HG03442 (cell line): ENCODE measurements around the gene RHOA.
"Not testable (repeated sequence)": the region's sequence is repeated elsewhere in the genome, so short reads cannot be mapped to it uniquely, and the experiment has no call there.

Experiments used
- ATAC-seq: cut with Tn5 transposase; IDR thresholded peaks from one replicate; pipeline ENCODE4 v1.9.1; 2021; ENCODE audit warnings: mild to moderate bottlenecking, moderate library complexity; ENCODE audit not compliant: unreplicated experiment

The RHOA gene

DNA sequence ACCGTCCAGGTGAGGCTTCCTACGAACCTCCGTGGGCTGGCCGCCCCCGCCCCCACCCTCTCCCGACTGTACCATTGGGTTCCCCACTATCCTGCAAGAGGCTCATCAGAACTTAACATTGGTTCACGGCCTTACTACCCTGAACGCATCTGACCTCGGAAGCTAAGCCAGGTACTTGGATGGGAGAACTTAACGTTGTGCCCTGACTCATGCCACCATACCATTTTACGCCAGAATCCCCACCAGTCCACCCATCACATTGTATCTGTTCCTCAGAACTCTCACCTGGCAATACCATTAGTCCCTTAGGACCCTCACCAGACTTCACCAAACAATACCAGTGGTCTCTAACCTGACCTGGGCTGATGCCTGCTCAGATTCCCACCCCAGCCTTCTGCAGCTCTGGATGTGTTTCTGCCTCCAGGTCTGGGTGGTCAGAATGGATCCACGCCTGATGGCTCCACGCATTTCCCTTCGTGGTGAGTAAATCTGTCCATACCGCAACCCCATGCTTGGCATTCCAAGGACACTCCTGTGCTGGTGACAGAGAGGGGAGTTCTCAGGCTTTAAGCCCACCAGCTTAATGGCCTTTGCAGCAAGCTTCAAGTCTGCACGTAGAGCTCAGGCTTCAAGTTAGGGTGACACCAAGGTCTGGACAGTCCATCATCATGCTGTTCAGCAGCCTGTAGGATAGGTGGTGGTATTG is 1.0 kb upstream of the RHOA start:
- no peak for ATAC-seq

- peak; percentile 19 for ATAC-seq
These were observed 225 bp downstream of the RHOA start for GRCh38 chr3:49411535-49411967.

- ATAC-seq: no peak
These were observed 786 bp downstream of the RHOA start for GRCh38 chr3:49410846-49411534.

GRCh38 chr3:49410066-49410845 is 1.5 kb downstream of the RHOA start:
- no peak for ATAC-seq

DNA sequence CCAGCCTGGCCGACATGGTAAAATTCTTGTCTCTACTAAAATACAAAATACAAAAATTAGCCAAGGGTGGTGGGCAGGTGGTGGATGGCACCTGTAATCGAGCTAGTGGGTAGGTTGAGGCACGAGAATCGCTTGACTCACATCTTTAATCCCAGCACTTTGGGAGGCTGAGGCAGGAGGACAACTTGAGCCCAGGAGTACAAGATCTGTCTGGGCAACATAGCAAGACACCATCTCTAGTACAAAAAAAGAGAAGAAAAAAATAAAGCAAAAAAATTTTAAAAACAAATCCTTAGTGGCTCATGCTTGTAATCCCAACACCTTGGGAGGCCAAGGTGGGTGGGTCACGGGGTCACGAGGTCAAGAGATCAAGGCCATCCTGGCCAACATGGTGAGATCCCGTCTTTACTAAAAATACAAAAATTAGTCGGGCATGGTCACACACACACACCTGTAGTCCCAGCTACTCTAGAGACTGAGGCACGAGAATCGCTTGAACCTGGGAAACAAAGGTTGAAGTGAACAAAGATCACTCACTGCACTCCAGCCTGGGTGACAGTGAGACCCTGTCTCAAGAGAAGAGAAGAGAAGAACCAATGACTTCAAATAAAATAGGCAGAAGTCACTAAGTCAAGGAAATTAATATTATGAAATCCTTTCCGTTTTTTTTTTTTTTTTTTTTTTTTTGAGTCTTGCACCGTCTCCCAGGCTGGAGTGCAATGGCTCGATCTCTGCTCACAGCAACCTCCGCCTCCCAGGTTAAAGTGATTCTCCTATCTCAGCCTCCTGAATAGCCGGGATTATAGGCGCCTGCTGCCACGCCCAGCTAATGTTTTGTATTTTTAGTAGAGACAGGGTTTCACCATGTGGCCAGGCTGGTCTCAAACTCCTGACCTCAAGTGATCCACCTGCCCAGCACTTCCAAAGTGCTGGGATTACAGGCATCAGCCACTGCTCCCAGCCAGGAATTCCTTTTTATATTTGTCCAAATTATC is 4.9 kb downstream of the RHOA start:
- no peak for ATAC-seq

DNA sequence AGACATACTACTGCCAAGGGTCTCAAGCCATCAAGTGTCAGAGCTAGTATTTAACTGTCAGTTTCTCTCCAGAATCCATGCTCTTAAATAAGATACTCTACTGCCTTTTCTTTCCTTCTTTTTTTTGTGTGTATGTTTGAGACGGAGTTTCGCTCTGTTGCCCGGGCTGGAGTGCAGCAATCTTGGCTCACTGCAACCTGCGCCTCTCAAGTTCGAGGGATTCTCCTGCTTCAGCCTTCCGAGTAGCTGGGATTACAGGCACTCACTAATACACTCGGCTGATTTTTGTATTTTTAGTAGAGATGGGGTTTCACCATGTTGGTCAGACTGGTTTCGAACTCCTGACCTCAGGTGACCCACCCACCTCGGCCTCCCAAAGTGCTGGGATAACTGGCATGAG is 6.2 kb downstream of the RHOA start:
- not testable (repeated sequence) for ATAC-seq

DNA sequence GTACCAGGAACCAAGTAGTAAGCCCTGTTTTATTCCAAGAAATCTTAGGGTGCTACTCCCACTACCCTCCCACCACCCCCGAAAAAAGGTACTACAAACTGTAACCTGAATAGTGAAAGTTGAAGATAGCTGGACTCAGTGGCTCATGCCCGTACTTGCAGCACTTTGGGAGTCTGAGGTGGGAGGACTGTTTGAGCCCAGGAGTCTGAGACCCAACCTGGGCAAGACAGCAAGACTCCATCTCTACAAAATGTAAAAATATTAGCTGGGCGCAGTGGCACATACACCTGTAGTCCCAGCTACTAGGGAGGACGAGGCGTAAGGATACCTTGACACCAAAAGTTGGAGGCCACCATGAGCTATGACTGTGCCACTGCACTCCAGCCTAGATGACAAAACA is 7.9 kb downstream of the RHOA start:
- ATAC-seq: no peak

DNA sequence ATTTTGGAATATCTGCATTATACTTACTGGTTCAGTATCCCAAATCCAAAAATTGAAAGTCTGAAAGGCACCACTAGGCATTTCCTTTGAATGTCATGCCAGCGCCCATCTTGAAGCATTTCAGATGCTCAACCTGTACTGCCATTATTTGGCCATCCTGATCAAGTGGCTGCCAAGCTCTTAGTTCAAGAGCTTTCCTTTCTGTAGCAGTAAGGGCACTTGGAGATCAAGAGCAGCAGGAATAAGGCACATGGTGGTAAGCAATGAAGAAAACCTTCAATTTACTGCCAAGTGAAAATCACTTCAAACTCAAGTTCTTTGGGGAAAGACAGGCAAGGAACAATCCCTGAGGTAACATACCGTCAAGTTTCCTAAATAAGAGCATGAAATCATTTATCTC is 10.0 kb downstream of the RHOA start:
- ATAC-seq: no peak

DNA sequence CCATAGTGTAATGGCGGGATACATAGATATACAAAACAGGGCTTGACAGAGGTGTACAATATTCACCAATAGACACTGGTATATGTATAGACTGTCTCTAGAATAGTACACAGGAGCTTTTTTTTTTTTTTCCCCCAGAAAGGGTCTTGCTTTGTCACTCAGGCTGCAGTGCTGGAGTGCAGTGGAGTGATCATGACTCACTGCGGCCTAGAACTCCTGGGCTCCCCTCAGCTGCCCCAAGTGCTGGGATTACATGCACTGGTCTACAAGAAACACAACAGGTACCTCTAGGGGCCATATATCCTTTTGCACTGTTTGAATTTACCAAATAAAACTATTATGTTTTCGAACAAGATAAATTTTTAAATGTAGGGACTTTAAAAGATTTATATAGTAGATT is 12.3 kb downstream of the RHOA start:
- ATAC-seq: no peak

DNA sequence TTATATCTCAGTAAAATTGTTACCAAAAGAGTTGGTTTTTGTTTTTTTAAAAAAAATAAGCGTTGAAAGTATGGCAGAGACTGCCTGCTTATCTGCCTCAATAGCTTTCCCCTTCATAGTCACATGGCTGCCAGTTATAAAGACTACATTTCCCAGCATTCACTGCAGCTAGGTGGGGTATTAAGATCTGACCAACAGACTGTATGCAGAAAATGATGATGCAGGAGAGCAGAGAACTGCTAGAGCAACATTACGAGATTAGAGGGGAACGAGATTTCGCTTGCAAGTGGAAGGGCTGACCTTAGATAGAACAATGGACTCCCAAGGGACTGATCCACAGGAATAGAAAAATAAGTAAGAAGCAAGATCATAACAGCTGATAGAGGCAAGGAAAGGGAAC is 14.3 kb downstream of the RHOA start:
- ATAC-seq: no peak

DNA sequence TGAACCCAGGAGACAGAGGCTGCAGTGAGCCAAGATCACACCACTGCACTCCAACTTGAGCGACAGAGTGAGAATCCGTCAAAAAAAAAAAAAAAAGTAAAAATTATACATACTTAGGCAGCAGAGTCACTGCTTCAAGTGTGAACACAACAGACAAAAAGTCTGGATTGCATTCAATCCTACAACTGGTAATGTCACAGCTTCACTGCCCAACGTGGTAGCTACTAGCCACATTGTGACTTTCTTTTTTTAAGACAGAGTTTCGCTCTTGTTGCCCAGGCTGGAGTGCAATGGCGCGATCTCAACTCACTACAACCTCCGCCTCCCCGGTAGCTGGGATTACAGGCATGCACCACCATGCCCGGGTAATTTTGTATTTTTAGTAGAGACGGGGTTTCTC is 20.5 kb downstream of the RHOA start:
- ATAC-seq: not testable (repeated sequence)

GRCh38 chr3:49389297-49389696 is 22.5 kb downstream of the RHOA start:
- no peak for ATAC-seq

DNA sequence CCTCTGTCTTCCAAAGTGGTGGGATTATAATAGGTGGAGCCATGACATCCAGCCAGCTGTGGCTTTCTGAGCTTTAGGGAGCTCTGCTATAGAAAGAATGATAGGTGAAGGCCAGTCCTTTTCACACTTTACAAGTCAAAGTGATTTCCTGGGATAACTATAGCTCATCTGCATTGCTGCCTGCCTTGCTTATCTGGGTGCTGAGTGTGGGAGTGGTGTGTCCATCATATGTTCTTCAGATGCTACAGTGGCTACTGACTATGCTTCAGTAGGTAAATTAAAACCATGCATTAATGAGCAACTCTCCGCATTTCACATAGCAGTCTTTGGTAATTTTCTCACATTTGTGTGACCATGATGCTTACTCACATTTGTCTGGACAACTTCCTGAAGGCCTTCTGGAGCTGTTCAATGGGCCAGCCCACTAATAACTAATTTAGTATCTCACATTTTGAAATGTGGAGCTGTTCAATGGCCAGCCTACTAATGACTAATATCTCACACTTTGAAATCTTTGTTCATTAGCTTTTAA is 23.4 kb downstream of the RHOA start:
- no peak for ATAC-seq

DNA sequence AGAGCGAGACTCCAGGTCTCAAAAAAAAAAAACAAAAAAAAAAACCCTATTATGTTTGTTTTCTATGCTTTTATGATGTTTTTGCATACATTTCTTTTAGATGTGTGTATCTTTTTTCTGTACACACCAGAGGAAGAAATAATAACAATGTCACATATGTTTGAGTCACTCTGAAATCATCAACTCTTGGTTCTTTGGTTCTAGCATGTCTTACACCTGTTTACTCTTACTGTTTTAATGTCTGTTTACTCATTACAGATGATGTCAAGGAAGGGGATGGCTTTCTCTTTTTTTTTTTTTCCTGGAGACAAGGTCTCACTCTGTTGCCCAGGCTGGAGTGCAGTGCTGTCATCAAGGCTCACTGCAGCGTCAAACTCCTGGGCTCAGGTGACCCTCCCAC is 24.1 kb downstream of the RHOA start:
- ATAC-seq: no peak

GRCh38 chr3:49386056-49386756 is 25.6 kb downstream of the RHOA start:
- no peak for ATAC-seq

DNA sequence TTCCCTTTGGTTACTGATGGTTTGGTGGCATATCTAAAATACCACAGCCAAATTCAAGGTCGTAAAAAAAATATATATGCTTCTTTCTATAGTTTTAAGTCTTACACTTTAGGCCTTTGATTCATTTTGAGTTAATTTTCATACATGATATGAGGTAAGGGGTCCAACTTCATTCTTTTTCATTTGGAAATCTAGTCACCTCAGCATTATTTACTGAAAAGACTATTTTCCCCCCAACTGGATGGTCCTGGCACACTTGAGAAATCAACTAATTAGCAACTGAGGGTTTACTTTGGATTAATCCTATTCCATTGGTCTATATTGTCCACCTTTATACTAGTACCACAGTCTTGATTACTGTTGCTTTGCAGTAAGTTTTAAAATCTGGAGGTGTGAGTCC is 26.2 kb downstream of the RHOA start:
- no peak for ATAC-seq

DNA sequence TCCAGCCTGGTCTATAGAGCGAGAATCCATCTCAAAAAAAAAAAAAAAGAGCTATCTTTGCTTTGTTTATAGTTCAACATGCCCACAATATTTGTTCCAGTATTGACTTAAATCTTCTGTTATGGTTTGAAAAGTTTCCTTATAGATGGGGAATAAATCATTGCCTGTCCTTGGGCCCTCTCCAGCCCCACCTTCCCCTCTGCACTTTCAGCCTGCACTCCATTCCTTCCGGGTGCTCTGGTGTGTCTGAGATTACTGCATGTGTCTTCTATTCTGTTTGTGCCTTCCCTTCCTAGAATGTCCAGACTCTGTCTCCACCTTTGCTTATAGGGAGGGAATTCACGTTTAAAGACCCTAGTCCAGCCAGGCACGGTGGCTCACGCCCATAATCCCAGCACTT is 28.4 kb downstream of the RHOA start:
- no peak for ATAC-seq

GRCh38 chr3:49378249-49378895 is 33.4 kb downstream of the RHOA start:
- no peak for ATAC-seq

DNA sequence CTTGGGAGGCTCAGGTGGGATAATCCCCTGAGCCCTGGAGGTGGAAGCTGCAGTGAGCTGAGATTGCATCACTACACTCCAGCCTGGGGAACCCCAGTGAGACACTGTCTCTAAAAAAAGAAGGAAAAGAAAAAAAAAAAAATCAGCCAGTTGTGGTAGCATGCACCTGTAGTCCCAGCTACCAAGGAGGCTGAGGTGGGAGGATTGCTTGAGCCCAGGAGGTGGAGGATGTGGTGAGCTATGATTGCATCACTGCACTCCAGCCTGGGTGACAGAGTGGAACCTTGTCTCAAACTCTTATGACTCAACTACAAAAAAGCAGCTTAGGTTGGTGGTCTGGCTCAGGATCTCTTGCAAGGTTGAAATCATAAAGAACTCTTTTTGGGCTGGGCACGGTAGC is 34.3 kb downstream of the RHOA start:
- no peak for ATAC-seq
